ENCODE data around the gene DIP2C.
"Not testable (repeated sequence)": the region's sequence is repeated elsewhere in the genome, so short reads cannot be mapped to it uniquely, and the experiment has no call there.

The DIP2C gene

GRCh38 chr10:385571-386300 is 303.7 kb downstream of the DIP2C start:
- no peak for DNase-seq

DNA sequence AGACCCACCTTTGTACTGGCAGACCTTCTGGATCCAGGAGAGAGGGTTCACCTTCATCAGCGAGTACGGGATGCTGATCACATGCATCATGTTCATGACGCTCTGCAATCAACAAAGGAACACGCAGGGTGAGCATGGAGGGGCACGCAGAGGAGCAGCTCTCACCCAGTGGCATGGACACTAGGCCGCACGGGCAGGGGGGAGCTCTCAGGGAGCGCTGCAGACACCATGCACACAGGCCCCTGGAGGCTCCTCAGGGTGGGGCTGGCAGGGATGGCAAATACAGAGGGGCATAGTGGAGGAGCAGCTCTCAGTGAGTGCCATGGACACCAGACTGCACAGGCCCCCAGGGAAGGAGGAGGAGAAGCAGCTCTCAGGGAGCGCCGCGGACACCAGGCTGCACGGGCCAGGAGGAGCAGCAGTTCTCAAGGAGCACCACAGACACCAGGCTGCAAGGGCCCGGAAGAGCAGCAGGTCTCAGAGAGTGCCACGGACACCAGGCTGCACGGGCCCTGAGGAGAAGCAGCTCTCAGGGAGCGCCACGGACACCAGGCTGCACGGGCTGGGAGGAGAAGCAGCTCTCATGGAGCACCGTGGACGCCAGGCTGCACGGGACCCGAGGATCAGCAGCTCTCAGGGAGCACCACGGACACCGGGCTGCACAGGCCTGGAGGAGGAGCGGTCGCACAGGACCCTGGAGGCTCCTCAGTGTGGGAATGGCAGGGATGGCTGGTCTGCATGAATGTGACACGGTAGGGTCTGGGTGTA is 304.7 kb downstream of the DIP2C start:
- no peak for DNase-seq

DNA sequence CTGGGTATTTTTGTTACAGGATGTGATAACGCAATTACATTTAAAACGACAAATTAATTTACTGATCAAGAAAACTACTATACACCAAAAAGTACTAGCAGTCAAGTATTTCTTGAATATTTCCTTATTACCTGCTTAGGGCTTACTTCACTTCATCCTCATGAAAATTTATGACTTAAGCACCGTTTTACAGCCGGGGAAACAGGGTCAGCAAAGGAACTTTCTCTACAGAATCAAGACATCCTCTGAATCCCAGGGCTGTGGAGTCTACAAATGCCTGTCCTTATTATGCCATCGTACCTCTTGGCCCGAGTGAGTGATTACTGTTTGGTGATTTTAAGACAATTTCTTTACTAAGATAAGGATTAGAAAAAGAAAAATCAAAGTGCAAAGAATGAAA is 305.9 kb downstream of the DIP2C start:
- no peak for DNase-seq

- no peak for DNase-seq
These were observed 307.7 kb downstream of the DIP2C start for GRCh38 chr10:381805-382204.

GRCh38 chr10:381346-381745 is 308.1 kb downstream of the DIP2C start:
- DNase-seq, result no peak

- DNase-seq, result no peak
These were observed 309.0 kb downstream of the DIP2C start for GRCh38 chr10:380313-380940.

DNA sequence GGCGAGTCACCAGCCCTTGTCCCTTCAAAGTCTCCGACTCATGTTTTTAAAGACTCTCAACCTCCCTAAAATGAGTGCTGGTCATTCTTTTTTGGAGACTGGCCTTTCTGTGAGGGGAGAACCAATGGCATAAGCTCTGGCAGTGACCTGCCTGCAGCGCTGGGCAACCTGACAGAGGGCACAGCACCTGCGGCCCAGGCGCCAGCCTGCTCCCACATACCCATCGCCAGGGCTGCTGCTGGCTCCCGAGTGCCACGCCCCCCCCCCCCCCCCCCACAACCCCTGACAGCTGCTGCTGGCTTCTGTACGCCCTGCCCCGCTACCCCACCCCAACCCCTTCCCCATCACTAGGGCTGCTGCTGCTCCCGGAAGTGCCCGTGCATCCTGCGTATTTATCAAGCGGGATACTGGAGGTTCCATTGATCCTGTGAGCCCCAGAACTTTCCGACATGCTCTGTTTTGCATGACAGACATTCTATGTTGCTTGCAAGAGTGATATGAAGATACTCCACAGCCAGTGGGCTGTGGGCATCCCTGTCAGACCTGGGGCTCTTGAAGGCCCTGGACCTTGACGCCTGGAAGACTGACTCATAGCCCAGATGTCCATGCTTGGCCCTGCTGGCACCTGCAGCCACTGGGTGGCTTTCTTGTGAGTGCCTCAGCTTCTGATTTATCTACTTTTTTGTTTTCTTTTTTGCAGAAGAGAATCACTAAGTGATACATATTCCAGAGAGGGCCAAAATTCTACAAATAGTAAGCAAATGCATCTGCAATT is 310.4 kb downstream of the DIP2C start:
- no peak for DNase-seq

- DNase-seq, result no peak
These were observed 311.1 kb downstream of the DIP2C start for GRCh38 chr10:378230-378929.

DNA sequence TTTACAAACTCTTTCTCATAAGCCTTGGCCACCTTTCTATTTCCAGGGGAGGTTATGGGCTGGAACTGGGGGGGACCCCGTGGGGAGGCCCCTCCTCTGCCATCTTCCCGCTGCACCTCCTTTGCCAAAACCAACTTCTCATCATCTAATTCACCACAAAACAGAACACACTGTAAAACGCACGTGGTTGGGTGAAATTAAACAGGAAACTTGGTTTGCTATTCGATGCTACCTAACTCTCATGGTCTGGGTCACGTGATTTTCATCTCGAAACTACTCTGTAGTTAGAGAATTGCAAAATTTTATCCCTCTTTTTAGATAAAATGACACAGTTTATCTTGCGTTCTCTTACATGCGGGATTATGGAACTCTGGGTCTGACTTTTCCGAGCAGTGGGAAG is 312.2 kb downstream of the DIP2C start:
- no peak for DNase-seq

- no peak for DNase-seq
These were observed 313.5 kb downstream of the DIP2C start for GRCh38 chr10:375815-376505.

- no peak for DNase-seq
These were observed 315.1 kb downstream of the DIP2C start for GRCh38 chr10:374354-374753.

DNA sequence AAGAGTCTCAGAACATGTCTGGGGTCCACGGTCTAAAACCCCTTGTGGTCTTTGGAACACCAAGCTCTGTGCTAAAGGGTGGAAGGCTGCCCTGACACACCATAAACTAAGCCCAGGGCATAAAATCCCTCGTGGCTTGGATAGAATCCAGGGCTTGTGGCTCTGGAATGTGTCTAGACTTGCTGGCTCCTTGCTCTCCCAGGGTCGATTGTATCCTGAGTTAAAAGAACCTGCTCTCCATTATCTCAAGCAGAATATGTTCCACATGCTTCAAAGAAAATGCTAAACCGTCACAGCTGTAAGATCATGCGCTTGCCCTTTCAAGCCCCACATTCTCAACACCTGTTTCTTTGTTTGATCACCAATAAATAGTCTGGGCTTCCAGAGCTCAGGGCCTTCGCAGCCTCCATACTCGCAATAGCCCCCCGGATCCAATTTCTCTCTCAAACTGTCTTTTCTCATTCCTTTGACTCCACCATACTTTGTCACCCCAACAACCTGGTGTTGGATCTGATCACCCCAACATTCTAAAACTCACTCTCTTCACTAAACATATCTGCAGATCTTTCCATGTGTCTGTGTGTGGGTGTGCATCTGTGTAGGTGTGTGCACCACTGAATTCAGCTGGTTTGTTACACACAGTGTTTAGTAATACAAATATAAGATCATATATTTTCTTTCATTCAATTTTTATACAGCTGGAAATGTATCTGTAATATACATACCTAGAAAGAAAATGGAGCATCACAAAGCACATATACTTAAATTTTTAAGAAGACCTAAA is 315.8 kb downstream of the DIP2C start:
- DNase-seq, result no peak

- no peak for DNase-seq
These were observed 316.5 kb downstream of the DIP2C start for GRCh38 chr10:373015-373414.

- no peak for DNase-seq
These were observed 316.9 kb downstream of the DIP2C start for GRCh38 chr10:372566-372965.

GRCh38 chr10:371515-371914 is 318.0 kb downstream of the DIP2C start:
- no peak for DNase-seq

DNA sequence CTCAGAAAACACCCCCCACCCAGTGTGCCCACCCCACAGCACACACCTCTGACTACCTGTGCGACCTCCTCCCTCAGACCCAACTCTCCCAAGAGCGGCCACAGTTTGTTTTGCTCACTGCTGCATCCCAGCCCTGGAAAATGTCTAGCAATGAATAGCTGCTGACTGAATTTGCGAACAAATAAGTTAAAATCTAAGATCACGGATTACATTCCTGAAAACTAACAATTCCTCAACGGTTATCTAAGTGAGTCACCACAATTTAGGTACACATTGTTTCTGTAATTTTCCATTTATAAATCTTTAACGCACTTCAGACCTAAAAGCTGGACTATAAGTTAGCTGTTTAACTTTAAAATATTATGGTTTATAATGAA is 319.0 kb downstream of the DIP2C start:
- DNase-seq, result no peak

- no peak for DNase-seq
These were observed 319.6 kb downstream of the DIP2C start for GRCh38 chr10:369684-370448.

- DNase-seq, result no peak
These were observed 320.2 kb downstream of the DIP2C start for GRCh38 chr10:369221-369683.

GRCh38 chr10:368579-369220 is 320.8 kb downstream of the DIP2C start:
- DNase-seq, result no peak

DNA sequence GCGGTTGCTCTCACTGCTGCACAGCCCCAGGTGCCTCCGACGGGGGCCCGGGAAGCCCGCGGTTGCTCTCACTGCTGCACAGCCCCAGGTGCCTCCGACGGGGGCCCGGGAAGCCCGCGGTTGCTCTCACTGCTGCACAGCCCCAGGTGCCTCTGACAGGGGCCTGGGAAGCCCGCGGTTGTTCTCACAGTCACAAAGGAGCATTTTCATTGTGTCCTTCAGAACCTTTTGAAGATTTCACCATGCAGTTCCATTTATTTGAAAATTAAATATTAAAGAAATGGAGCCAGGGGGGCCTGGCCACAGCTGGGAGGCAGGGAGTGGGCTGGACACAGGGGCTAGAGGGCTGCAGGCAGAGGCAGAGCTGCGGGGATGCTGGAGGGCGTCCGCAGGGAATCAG is 321.4 kb downstream of the DIP2C start:
- DNase-seq, result not testable (repeated sequence)
